Activated CD8-positive, alpha-beta memory T cell treated with anti-CD3 and anti-CD28 coated beads for 48 hours (primary cell): Measurements from ENCODE around the gene KCNQ1OT1.
"Not testable (repeated sequence)": the region's sequence is repeated elsewhere in the genome, so short reads cannot be mapped to it uniquely, and the experiment has no call there.

Experiments
- DNase-seq, 3 experiments: peaks; one replicate each; pipeline ENCODE4 v3.0.0-alpha.2; 2020; ENCODE audit warnings: low read depth in 2 of 3, low spot score in 2 of 3

The KCNQ1OT1 gene

DNA sequence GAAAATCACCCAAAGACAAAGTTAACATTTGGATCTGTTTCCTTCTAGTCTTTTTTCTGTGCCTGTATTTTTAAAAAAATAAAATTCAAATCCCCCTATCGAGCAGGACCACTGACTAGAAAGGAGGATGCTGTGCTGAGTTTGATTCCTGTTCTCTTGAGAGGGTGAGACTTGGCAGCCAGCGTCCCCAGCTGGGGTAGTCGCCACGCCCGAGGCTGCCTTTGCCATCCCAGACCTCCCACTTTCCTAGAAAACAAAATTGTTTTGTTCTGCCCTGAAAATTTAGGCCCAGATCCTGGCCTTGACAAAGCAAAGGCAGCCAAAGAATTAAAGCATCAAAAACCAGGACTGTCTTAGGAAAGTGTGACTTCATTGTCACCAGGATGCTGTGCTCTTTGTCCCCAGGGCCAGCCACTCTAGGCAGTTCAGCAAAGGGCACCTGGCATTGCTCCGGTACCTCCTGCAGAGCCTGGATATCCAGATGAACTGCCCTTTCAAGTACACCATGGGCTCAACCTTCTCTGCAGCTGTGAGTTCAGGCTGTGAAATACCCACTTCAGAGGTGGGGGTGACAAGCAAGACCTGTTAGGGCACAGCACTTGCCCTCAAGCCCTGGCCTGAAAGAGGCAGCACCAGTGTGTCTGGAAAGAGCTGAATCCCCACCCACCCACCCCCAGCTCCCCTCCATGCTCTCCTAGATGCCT is 44.6 kb downstream of the KCNQ1OT1 start:
- no peak for DNase-seq

DNA sequence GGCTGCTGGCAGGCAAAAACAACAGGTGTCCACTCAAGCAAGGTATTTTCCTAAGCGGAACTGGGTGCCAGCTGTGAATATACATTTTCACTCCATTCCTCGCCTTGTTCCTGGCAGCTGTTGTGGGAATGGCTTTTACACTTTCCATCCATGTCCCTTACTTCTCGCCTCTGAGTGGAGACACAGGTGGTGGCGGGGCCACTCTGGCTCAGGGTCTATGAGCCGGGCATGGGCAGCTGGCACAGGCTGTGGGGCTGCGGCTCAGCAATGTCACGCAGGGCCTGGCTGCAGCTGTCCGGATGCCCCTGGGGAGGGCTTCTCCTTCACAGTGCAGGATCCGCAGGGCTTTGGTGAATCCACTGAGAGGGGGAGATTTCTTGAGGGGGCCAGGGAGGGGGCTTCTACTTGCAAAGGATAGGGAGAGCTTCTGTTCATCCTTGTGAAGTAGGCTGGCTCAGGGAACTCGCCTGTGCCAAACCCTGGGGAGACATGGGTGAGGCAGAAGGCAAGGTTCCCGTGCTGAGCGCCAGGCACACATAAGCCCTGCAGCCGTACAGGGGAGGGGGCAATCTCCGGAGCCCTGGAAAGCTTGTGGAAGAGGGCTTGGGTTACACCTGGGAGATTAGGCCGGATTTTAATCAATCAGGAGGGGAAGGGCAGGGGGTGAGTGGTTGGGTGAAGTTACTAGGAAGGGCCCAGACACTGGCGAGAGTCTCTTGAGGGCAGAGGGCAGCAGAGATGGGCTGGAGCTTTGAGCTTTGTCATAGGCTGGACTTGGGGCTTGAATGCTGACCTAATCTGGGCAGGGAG is 45.7 kb downstream of the KCNQ1OT1 start:
- DNase-seq = no peak

DNA sequence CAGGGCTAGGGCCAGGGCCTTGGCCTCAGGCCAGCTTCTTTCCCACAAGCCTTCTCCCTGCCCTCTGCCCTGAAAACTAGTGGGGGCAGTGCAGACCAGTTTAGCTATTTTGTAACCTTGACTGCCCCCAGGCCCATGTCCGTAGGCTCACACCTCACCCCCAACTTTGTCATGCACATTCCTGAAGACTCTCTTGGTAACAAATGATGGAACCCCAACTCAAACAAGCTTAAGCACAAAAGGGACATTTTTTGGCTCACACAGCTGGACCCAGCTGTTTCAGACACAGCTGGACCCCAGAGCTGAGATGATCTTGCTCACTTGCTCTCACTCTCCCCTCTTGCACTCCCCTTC is 46.6 kb downstream of the KCNQ1OT1 start:
- no peak for DNase-seq

DNA sequence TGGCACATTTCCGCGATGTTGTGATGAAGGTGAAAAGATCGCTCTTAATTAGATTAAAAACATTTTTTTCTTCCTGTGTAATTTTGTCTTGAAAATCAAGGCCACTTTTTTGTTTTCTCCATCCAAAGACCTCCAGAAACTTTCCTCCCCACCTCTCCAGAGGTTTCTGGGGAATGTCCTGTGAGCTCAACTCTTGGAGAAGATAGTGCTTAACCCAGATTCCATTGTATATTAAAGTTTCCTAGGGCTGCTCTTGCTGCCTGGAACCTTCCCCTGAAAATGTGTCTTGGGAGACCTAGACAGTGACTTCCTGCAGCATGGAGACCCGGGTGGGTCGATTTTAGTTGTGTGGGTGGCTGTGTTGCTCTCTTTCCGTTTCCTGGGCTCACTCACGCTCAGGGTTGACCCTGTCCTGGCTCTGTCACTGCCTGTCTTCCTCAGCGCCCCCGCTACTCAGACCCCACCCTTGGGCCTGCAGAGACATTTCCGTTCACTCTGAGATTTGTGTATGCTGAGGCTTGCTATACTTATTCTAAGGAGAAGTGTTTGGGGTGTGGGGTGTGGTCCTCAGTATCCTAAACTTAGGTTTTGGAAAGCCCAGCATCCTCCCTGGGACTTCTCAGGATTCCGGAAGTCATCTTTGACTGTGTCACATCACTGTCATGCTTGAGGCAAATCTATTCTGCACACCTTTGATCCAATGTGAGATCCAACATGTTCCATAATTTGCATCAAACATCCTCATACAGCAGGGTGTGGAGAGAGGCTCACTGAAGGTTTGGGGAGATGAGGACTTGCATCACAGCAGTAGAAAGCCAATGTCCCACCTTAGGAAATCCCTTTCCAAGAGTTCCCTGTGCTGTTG is 47.2 kb downstream of the KCNQ1OT1 start:
- no peak for DNase-seq

DNA sequence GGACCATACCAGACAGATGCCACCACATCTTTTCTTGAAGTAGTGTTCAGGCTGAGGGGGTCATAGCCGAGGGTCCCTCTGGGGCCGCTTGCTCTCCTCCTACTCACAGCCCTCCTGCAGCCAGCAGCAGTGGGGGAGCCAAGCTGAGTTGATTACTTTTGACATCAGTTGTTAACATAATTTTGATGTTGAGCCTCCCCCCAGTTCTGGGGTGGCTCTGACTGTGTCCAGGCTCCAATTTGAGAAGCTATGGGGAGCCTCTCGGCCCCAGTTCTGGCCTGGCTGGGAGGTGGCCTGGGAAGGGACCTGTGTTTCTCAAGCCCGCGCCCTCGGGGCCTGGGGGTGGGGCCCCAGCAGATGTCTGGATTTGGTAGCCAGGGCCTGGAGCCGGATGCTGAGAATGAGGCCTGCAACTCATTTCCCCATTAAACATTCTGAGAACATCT is 47.9 kb downstream of the KCNQ1OT1 start:
- DNase-seq = no peak

DNA sequence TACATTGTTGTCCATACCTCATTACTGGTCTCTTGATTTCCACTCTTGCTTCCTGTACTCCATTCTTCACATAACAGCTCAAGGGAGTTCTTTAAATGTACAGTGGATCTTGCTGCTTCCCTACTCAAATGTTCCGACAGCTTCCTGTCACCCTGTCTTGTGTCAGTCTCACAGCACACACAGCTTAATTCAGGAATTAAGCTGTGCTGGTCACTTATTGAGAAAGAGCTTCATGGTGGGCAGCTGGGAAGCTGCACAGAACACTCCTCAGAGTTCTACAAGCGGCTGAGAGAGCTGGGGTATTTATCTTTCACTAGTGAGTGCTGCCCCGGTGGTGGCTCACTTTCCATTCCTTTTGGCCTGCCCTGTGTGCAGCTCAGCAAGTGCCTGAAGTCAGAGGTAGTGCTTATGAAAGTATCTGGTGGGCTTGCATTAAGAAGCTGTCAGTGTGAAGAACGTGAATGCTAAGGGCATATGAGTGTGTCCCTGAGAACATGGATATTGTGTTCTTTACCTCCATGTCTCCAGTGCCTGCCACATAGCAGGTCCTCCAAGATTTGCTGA is 48.7 kb downstream of the KCNQ1OT1 start:
- DNase-seq = no peak

DNA sequence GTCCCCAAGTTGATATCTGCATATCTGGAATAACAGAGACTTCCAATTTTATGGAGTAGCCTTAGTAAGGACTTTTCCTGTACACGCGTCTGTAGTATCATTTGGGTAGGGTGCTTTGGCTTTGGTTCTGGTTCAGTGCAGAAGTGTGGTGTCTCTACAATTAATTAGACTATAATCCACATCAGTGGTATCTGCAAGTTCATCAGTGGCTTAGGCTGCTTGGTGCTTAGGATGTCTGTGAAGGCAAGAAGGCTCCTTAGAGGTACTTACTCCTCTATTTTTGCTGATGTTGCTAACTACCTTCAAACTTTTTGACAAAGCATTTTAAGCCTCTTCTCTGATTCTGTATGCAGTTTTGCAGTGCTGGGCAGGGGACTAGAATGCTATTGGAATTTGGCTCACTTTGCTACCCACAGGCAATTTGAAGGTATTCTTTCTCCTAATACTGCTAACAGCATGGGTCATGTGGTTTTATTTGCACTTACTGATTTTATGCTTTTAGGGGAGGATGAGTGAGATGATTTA is 49.4 kb downstream of the KCNQ1OT1 start:
- no peak for DNase-seq

DNA sequence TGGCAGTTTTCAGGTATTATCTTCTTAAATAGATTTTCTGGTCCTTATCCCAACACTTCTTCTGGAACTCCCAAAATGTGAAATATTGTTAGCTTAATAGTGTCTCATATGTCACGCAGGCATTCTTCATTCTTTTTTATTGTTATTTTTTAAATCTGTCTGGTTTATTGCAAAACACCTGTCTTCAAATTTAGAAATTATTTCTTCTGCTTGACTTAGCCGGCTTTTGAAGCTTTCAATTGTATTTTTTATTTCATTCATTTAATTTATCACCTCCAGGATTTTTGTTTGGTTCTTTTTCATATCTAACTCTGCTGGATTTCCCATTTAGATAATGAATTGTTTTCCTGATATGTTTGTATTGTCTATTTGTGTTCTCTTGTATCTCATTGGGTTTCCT is 49.9 kb downstream of the KCNQ1OT1 start:
- DNase-seq = no peak

DNA sequence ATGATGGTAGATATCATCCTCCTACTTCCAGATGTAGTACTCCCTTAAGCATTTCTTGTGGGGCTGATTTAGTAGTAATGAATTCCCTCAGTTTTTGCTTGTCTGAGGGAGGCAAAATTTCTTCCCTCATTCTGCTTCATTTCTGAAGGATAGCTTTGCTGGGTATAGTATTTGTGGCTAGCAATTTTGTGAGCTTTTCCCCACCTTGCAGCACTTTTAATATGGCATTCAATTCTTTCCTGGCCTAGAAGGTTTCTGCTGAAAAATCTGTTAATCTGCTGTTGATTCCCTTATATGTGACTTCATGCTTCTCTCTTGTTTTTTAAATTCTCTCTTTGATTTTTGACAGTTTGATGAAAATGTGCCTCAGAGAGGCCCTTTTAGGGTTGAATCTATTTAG is 50.4 kb downstream of the KCNQ1OT1 start:
- no peak for DNase-seq

DNA sequence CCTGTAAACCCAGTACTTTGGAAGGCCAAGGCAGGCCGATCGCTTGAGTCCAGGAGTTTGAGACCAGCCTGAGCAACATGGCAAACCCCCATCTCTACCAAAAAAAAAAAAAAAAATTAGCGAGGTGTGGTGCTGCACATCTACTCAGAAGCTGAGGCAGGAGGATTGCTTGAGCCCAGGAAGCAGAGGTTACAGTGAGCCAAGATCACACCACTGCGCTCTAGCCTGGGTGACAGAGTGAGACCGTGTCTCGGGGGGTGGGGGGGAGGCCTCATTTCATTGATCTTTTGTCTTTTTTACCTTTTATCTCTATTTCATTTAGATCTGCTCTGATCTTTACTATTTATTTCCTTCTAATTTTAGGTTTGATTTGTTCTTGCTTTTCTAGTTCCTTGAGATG is 51.8 kb downstream of the KCNQ1OT1 start:
- DNase-seq = no peak

DNA sequence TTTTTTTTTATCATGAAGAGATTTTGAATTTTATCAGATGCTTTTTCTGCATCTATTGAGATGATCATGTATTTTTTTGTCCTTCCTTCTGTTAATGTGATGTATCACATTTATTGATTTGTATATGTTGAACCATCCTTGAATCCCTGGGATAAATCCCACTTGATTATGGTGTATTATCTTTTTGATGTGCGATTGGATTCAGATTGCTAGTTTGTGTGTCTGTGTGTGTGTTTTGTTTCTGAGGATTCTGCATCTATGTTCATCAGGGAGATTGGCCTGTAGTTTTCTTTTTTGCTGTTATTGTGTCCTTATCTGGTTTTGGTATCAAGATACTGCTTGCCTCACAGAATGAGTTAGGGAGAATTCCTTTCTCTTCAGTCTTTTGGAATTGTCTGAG is 52.6 kb downstream of the KCNQ1OT1 start:
- no peak for DNase-seq

DNA sequence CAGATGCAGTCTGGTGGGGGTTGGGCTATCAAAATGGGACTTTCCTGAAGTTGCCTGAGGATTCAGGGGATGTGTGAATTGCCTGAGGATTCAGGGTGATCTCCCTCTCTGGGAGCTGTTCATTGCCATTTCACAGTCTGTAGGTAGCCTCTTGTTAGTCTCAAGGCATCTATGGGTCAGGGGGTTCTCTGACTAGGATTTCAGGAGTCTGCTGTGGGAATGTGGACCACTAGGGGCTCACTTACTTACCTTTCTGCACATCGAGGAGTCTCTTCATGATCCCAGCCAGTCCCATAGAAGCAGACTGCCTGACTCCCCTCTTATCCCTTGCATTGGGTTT is 54.0 kb downstream of the KCNQ1OT1 start:
- DNase-seq = no peak

DNA sequence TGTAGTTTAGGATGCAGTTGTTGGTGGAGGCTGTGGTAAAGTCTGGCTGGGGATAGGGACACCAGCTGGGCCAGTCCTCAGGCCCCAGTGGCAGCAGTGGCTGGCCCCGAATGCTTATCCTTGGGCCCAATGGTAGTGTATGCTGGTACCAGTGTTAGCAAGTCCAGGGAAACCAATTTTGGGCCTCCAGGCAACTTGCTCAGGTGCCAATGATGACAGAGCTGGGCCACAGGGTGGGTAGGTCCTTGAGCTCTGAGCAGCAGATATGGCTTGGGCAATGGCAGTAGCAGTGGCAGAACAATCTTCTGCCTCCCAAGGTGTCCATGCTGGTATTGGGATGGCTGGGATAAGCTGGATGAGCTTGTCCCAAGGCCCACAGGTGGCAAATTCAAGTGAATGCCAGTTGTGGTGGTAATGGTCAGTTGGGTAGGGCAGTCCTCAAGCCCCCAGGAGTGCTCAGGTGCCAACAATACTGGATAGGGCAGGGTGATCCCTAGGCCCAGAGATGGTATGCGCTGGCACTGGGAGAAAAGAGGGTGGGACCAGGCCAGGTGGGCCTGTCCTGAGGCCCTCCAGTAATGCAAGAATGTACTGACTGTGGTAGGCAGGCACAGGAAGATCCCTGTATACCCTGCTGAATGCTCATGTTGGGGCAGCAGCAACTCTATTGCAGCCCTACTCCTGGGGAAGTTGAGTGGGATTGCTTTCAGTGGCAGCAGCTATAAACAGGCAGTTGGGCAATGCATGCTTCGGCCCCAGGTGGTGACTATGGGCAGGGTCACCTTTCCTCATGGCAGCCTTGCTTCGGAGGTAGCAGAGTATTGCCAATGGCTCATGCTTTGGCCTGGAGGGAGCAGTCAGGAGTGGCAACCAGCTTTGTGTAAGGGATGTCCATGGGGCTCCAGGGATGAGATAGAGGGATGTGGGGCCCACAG is 54.7 kb downstream of the KCNQ1OT1 start:
- DNase-seq = no peak

DNA sequence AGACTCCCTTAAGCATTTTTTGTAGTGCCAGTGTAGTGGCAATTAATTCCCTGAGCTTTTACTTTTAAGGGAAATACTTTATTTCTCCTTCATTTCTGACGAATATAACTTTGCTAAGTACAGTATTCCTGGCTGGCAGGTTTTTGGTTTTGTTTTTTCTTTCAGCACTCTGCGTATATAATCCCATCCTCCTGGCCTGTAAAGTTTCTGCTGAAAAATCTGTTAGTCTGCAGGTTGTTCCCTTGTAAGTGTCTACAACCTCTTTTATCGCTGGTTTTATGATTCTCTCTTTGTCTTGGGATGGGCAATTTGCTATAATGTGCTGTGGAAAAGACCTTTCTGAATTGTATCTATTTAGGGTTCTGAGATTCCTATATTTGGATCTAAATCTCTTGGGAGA is 56.0 kb downstream of the KCNQ1OT1 start:
- no peak for DNase-seq

DNA sequence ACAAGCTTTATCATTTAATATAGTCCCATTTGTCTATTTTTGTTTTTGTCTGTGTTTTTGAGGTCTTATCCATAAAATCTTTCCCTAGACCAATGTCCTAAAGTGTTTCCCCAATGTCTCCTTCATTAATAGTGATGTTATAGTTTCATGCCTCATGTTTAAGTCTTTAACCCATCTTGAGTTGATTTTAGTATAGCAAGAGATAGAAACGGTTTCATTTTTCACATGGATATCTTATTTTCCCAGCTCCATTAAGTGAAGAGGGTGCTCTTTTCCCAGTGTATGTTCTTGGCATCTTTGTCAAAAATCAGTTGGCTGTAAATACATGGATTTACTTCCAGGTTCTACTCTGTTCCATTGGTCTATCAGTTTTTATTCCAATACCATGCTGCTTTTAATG is 58.2 kb downstream of the KCNQ1OT1 start:
- no peak for DNase-seq

DNA sequence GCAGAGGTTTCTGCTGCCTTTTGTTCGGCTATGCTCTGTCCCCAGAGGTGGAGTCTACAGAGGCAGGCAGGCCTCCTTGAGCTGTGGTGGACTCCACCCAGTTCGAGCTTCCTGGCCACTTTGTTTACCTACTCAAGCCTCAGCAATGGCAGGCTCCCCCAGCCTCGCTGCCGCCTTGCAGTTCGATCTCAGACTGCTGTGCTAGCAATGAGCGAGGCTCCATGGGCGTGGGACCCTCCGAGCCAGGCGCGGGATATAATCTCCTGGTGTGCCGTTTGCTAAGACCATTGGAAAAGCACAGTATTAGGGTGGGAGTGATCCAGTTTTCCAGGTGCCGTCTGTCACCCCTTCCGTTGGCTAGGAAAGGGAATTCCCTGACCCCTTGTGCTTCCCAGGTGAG is 60.0 kb downstream of the KCNQ1OT1 start:
- DNase-seq = not testable (repeated sequence)

DNA sequence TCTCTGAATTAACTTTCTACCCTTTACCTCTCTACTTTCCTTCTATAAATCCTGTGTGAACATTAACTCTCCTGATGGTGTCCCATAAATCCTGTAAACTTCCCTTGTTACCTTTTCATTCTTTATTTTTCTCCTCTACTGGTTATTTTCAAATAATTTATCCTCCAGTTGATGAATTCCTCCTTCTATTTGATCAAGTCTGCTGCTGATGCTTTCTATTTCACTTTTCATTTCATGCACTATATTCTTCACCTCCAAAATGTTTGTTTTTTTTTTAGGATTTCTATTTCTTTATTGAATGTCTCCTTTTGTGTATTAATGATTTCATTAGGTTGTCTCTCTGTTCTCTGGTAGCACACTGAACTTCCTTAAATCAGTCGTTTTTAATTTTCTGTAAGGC is 68.6 kb downstream of the KCNQ1OT1 start:
- DNase-seq = no peak

DNA sequence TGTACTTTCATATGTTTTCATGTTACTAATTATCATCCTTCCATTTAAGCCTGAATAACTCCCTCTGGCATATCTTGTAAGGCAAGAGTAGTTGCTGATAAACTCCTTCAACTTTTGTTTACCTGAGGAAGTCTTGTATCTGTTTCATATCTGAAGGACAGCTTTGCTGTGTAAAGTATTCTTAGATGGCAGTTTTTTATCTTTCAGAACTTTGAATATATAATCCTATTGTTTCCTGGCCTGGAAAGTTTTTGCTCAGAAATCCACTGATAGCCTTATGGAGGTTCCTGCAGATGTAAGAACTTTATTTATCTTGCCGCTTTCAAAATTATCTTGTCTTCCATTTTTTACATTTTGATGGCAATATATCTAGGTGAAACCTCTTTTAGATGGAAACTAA is 69.1 kb downstream of the KCNQ1OT1 start:
- DNase-seq = no peak

DNA sequence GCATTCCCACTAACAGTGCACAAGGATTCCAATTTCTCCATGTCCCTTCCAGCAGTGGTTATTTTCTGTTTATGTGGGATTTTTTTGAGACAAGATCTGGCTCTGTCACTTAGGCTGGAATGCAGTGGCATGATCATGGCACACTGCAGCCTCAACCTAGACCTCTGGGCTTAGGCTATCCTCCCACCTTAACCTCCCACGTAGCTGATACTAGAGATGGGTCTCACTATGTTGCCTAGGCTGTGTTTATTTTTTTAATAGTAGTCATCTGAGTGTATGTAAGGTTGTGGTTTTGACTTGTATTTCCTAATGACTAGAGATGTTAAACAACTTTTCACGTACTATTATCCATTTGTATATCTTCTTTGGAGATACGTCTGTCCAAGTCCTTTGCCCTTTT is 74.6 kb downstream of the KCNQ1OT1 start:
- DNase-seq = no peak

DNA sequence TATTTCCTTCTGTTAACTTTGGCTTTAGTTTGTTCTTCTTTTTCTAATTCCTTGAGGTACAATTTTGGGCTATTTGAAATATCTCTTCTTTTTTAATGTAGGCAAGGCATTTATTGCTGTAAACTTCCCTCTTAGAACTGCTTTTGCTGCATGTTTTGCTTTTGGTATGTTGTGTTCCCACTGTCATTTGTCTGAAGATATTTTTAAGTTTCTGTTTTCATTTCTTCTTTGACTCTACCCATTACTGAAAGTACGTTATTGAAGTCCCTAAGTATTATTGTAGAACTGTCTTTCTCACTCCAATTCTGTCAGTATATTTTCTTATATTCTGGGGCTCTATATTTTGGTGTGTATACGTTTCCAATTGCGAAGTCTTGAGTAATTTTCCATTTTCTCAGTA is 77.9 kb downstream of the KCNQ1OT1 start:
- no peak for DNase-seq
